Neuronal stem cell (in vitro differentiated cells): ENCODE results near the gene NAALADL2.

Experiments used
- DNase-seq: peaks from one replicate; pipeline ENCODE4 v3.0.0-alpha.2; 2013; ENCODE audit warnings: low spot score
- H2AFZ ChIP-seq: one replicate; pipeline ENCODE4 v1.6.1; 2013; ENCODE audit warnings: mild to moderate bottlenecking, low read length, inconsistent platforms
- H2AK5ac ChIP-seq: 2 replicates; pipeline ENCODE4 v1.6.1; 2013; ENCODE audit warnings: low read depth, mild to moderate bottlenecking, inconsistent platforms, low read length, moderate library complexity, mixed read lengths
- H2BK120ac ChIP-seq: 2 replicates; pipeline ENCODE4 v1.6.1; 2013; ENCODE audit warnings: low read depth, mild to moderate bottlenecking, inconsistent platforms, low read length, moderate library complexity, mixed read lengths
- H2BK12ac ChIP-seq: one replicate; pipeline ENCODE4 v1.6.1; 2013; ENCODE audit warnings: low read length, inconsistent platforms
- H2BK15ac ChIP-seq: 2 replicates; pipeline ENCODE4 v1.6.1; 2013; ENCODE audit warnings: mild to moderate bottlenecking, low read length, inconsistent platforms, mixed read lengths
- H2BK5ac ChIP-seq: one replicate; pipeline ENCODE4 v1.6.1; 2013; ENCODE audit warnings: inconsistent platforms, mild to moderate bottlenecking, low read length, moderate library complexity
- H3K14ac ChIP-seq: one replicate; pipeline ENCODE4 v1.6.1; 2013; ENCODE audit warnings: low read length, inconsistent platforms
- H3K18ac ChIP-seq: 2 replicates; pipeline ENCODE4 v1.6.1; 2013; ENCODE audit warnings: low read length, inconsistent platforms
- H3K23ac ChIP-seq: 2 replicates; pipeline ENCODE4 v1.6.1; 2013; ENCODE audit warnings: low read depth, mild to moderate bottlenecking, mixed read lengths, low read length, inconsistent platforms; ENCODE audit not compliant: poor library complexity
- H3K27ac ChIP-seq: replicated peaks from 3 replicates; pipeline ENCODE4 v1.5.1; 2013; ENCODE audit warnings: low read length, inconsistent platforms
- H3K27me3 ChIP-seq, 3 experiments: 2 replicates each; pipeline ENCODE4 v1.6.1; 2013; ENCODE audit warnings: low read length in 3 of 3, mild to moderate bottlenecking in 2 of 3, inconsistent platforms in 1 of 3, low read depth in 1 of 3, mixed read lengths in 1 of 3, moderate library complexity in 1 of 3; ENCODE audit not compliant: control insufficient read depth in 3 of 3, insufficient read depth in 3 of 3
- H3K36me3 ChIP-seq, 2 donors: replicated peaks in 1 of 2; 2 replicates each; pipeline ENCODE4 v1.6.1; 2013; ENCODE audit warnings: low read length in 2 of 2; ENCODE audit not compliant: control insufficient read depth in 2 of 2, insufficient read depth in 2 of 2
- H3K4ac ChIP-seq: 2 replicates; pipeline ENCODE4 v1.6.1; 2013; ENCODE audit warnings: inconsistent platforms, mild to moderate bottlenecking, low read length, moderate library complexity
- H3K4me1 ChIP-seq, 2 donors: 1 replicate in 1 of 2; 2 replicates in 1 of 2; pipeline ENCODE4 v1.6.1; 2013; ENCODE audit warnings: low read length in 2 of 2, low read depth in 1 of 2; ENCODE audit not compliant: control insufficient read depth in 2 of 2, insufficient read depth in 1 of 2
- H3K4me2 ChIP-seq: one replicate; pipeline ENCODE4 v1.6.1; 2013; ENCODE audit warnings: mild to moderate bottlenecking, low read length, inconsistent platforms; ENCODE audit not compliant: insufficient read depth, poor library complexity, severe bottlenecking
- H3K4me3 ChIP-seq, 2 donors: 2 replicates each; pipeline ENCODE4 v1.5.1; 2013; ENCODE audit warnings: low read length in 2 of 2, mild to moderate bottlenecking in 2 of 2, inconsistent platforms in 1 of 2, moderate library complexity in 1 of 2
- H3K79me1 ChIP-seq: one replicate; pipeline ENCODE4 v1.6.1; 2013; ENCODE audit warnings: low read depth, mild to moderate bottlenecking, inconsistent platforms, low read length, moderate library complexity
- H3K9ac ChIP-seq: one replicate; pipeline ENCODE4 v1.6.1; 2013; ENCODE audit warnings: mild to moderate bottlenecking, low read depth, low read length, inconsistent platforms; ENCODE audit not compliant: poor library complexity
- H3K9me3 ChIP-seq, 2 donors: replicated peaks in 1 of 2; 2 replicates each; pipeline versions ENCODE3 to v1.6.1; 2013; ENCODE audit warnings: low read length in 2 of 2, mild to moderate bottlenecking in 2 of 2, inconsistent platforms in 1 of 2, low read depth in 1 of 2, mixed read lengths in 1 of 2, moderate library complexity in 1 of 2; ENCODE audit not compliant: control insufficient read depth in 2 of 2, insufficient read depth in 1 of 2
- H4K8ac ChIP-seq: one replicate; pipeline ENCODE4 v1.6.1; 2013; ENCODE audit warnings: low read depth, mild to moderate bottlenecking, inconsistent platforms, low read length, moderate library complexity
- H4K91ac ChIP-seq: one replicate; pipeline ENCODE4 v1.6.1; 2013; ENCODE audit warnings: low read length, low read depth, mild to moderate bottlenecking, inconsistent platforms; ENCODE audit not compliant: poor library complexity
- whole genome bisulfite sequencing, 2 donors: extraction: QIAGEN DNeasy Blood & Tissue Kit; methylation state at CpG; one replicate each; pipeline ENCODE4 v1.1.7; 2013; ENCODE audit warnings: missing lambda C conversion rate in 2 of 2, mixed read lengths in 1 of 2; ENCODE audit not compliant: insufficient read length in 2 of 2, insufficient replicate concordance in 1 of 2; ENCODE audit errors: extremely low coverage in 2 of 2; 5-methylcytosine and 5-hydroxymethylcytosine counted together

Gene NAALADL2

GRCh38 chr3:175294793-175295192 is 435.7 kb downstream of the NAALADL2 start:
- no peak overlapping the region for H3K9ac ChIP-seq
- no peak overlapping the region for H4K91ac ChIP-seq
- H3K9me3 ChIP-seq = no peaks in the 10 kb centered on the region
- H2BK12ac ChIP-seq = no peak overlapping the region
- no peak overlapping the region for H3K14ac ChIP-seq
- H3K36me3 ChIP-seq = no peaks in the 10 kb centered on the region
- H3K79me1 ChIP-seq = no peaks in the 10 kb centered on the region
- H3K4me1 ChIP-seq = no peaks in the 10 kb centered on the region
- H2BK15ac ChIP-seq = no peak overlapping the region
- H3K18ac ChIP-seq = no peak overlapping the region
- no CpG with 5 or more reads among the region's 2 CpGs for WGBS, 2 donors
- no peak overlapping the region for H4K8ac ChIP-seq
- no peak overlapping the region for H3K4me2 ChIP-seq
- H2AFZ ChIP-seq = no peak overlapping the region
- H3K27ac ChIP-seq = no peak overlapping the region
- no peak overlapping the region for H2BK5ac ChIP-seq
- no peak overlapping the region for H3K4ac ChIP-seq
- H3K23ac ChIP-seq = no peak overlapping the region
- no peak overlapping the region for H3K4me3 ChIP-seq
- DNase-seq = no peak
- H2AK5ac ChIP-seq = no peak overlapping the region
- no peaks in the 10 kb centered on the region for H3K27me3 ChIP-seq
- H2BK120ac ChIP-seq = no peak overlapping the region

- H2BK15ac ChIP-seq = no peak overlapping the region
- no peak overlapping the region for H3K23ac ChIP-seq
- no peaks in the 10 kb centered on the region for H3K36me3 ChIP-seq
- H2BK12ac ChIP-seq = no peak overlapping the region
- H4K8ac ChIP-seq = no peak overlapping the region
- no peak overlapping the region for H3K18ac ChIP-seq
- no peak overlapping the region for H2BK5ac ChIP-seq
- no peak overlapping the region for H3K14ac ChIP-seq
- no peaks in the 10 kb centered on the region for H3K9me3 ChIP-seq
- no peak overlapping the region for H4K91ac ChIP-seq
- no peaks in the 10 kb centered on the region for H3K27me3 ChIP-seq
- H3K4me2 ChIP-seq = no peak overlapping the region
- no peaks in the 10 kb centered on the region for H3K79me1 ChIP-seq
- H3K4me3 ChIP-seq = no peak overlapping the region
- no CpG with 5 or more reads among the region's 4 CpGs for WGBS, 2 donors
- H3K27ac ChIP-seq = no peak overlapping the region
- no peak overlapping the region for H2BK120ac ChIP-seq
- H2AFZ ChIP-seq = no peak overlapping the region
- no peak overlapping the region for H3K9ac ChIP-seq
- H2AK5ac ChIP-seq = no peak overlapping the region
- no peaks in the 10 kb centered on the region for H3K4me1 ChIP-seq
- no peak overlapping the region for H3K4ac ChIP-seq
- DNase-seq = no peak
Measured at GRCh38 chr3:175295248-175296130, 436.4 kb downstream of the NAALADL2 start.

- Histone ChIP-seq H3K4me3 (no peak overlapping the region), H3K4ac (no peak overlapping the region), H3K27me3 (no peaks in the 10 kb centered on the region), H2BK12ac (no peak overlapping the region), H3K79me1 (no peaks in the 10 kb centered on the region), H2BK15ac (no peak overlapping the region), H3K9me3 (no peaks in the 10 kb centered on the region), H2AFZ (no peak overlapping the region), H3K4me1 (no peaks in the 10 kb centered on the region), H4K8ac (no peak overlapping the region), H3K4me2 (no peak overlapping the region), H3K27ac (no peak overlapping the region), H3K36me3 (no peaks in the 10 kb centered on the region), H3K18ac (no peak overlapping the region), H4K91ac (no peak overlapping the region), H2BK120ac (no peak overlapping the region), H3K14ac (no peak overlapping the region), H2BK5ac (no peak overlapping the region), H2AK5ac (no peak overlapping the region), H3K9ac (no peak overlapping the region), H3K23ac (no peak overlapping the region)
- no peak for DNase-seq
- WGBS, 2 donors = no CpG with 5 or more reads among the region's 2 CpGs
Measured at GRCh38 chr3:175297216-175297615, 438.1 kb downstream of the NAALADL2 start.

- Histone ChIP-seq H3K9ac (no peak overlapping the region), H3K36me3 (no peaks in the 10 kb centered on the region), H2BK12ac (no peak overlapping the region), H3K4me3 (no peak overlapping the region), H2BK5ac (no peak overlapping the region), H2BK120ac (no peak overlapping the region), H3K23ac (no peak overlapping the region), H3K14ac (no peak overlapping the region), H4K8ac (no peak overlapping the region), H3K18ac (no peak overlapping the region), H3K9me3 (no peaks in the 10 kb centered on the region), H3K4ac (no peak overlapping the region), H3K27ac (no peak overlapping the region), H2AK5ac (no peak overlapping the region), H2AFZ (no peak overlapping the region), H4K91ac (no peak overlapping the region), H3K4me1 (no peaks in the 10 kb centered on the region), H3K27me3 (no peaks in the 10 kb centered on the region), H3K4me2 (no peak overlapping the region), H3K79me1 (no peaks in the 10 kb centered on the region), H2BK15ac (no peak overlapping the region)
- no peak for DNase-seq
- WGBS, 2 donors = no CpG with 5 or more reads among the region's 3 CpGs
Measured at GRCh38 chr3:175301741-175302140, 442.6 kb downstream of the NAALADL2 start.
